Smooth muscle cell (in vitro differentiated cells): ENCODE measurements around the gene PHAX. TPM values are rescaled to one million over a fixed set of nuclear protein-coding genes. Genes with fewer than 3 reads are reported as not detected.

Experiments used
- DNase-seq: peaks from one replicate; lab custom pipeline; 2025; ENCODE audit not compliant: unreplicated experiment; lab: John Stamatoyannopoulos, UW
- H2AFZ ChIP-seq: fragments of 200-600 bp; sonication (generic); 2 replicates; pipeline ENCODE4 v1.6.0; 2016; ENCODE audit warnings: antibody characterized with exemption, low read depth, mild to moderate bottlenecking
- H3F3A ChIP-seq: fragments of 200-600 bp; sonication (generic); 2 replicates; pipeline ENCODE4 v1.6.0; 2017; ENCODE audit warnings: antibody characterized with exemption, low read depth
- H3K27ac ChIP-seq: fragments of 200-600 bp; sonication (generic); 2 replicates; pipeline ENCODE4 v1.5.1; 2016; ENCODE audit warnings: low read depth, mild to moderate bottlenecking
- H3K27me3 ChIP-seq: fragments of 200-600 bp; sonication (generic); 2 replicates; pipeline ENCODE4 v1.6.1; 2016; ENCODE audit warnings: low read depth, mild to moderate bottlenecking
- H3K36me3 ChIP-seq: fragments of 200-600 bp; sonication (generic); 2 replicates; pipeline ENCODE4 v1.5.1; 2016; ENCODE audit warnings: low read depth
- H3K4me1 ChIP-seq: fragments of 200-600 bp; sonication (generic); 2 replicates; pipeline ENCODE4 v1.5.1; 2016; ENCODE audit warnings: low read depth
- H3K4me2 ChIP-seq: fragments of 200-600 bp; sonication (generic); 2 replicates; pipeline ENCODE4 v1.6.0; 2016; ENCODE audit warnings: mild to moderate bottlenecking
- H3K4me3 ChIP-seq: fragments of 200-600 bp; sonication (generic); 2 replicates; pipeline ENCODE4 v1.5.1; 2016; ENCODE audit warnings: mild to moderate bottlenecking
- H3K79me2 ChIP-seq: fragments of 200-600 bp; sonication (generic); 2 replicates; pipeline ENCODE4 v1.6.0; 2016; ENCODE audit warnings: low read depth, mild to moderate bottlenecking
- H3K9ac ChIP-seq: fragments of 200-600 bp; sonication (generic); 2 replicates; pipeline ENCODE4 v1.6.0; 2016; ENCODE audit warnings: low read depth
- H3K9me3 ChIP-seq: fragments of 200-600 bp; sonication (generic); replicated peaks from 2 replicates; pipeline ENCODE4 v1.5.1; 2016; ENCODE audit warnings: low read depth
- H4K20me1 ChIP-seq: fragments of 200-600 bp; sonication (generic); 2 replicates; pipeline ENCODE4 v1.6.0; 2016; ENCODE audit warnings: low read depth
- CTCF ChIP-seq: fragments of 200-600 bp; sonication (generic); IDR thresholded peaks from 2 replicates; pipeline ENCODE4 v1.5.1; 2017; ENCODE audit warnings: borderline replicate concordance, mild to moderate bottlenecking, antibody characterized with exemption; ENCODE audit not compliant: insufficient read depth, poor library complexity, severe bottlenecking
- WGBS: methylation state at CpG from one replicate; pipeline ENCODE4 v1.1.7; 2016; ENCODE audit warnings: low lambda C conversion rate; 5-methylcytosine and 5-hydroxymethylcytosine counted together
- polyA plus RNA-seq: library from polyadenylated mRNA; unstranded; fragments of >200 nt; fragmentation: Nextera tagmentation; extraction: Ambion mirVana; gene quantifications from 2 replicates; pipeline ENCODE4 v1.2.1, GENCODE V29; 2016
- total RNA-seq: library from RNA; depleted of rRNA; stranded (reverse); fragments of >200 nt; gene quantifications from 2 replicates; pipeline ENCODE4 v1.2.3, GENCODE V29; 2014

PHAX gene
- total and polyA plus RNA-seq, 2 experiments from 2014 or later = 34.4 to 45.4 TPM

GRCh38 chr5:126650463-126650862 lies 49.7 kb downstream of the PHAX start:
- Histone ChIP-seq H3F3A (no peaks in the 10 kb centered on the region), H3K27ac (no peak overlapping the region), H3K27me3 (no peaks in the 10 kb centered on the region), H3K36me3 (no peaks in the 10 kb centered on the region), H3K9me3 (peaks cover 2% of the 10 kb centered on the region), H3K79me2 (no peaks in the 10 kb centered on the region), H2AFZ (no peak overlapping the region), H3K4me1 (no peaks in the 10 kb centered on the region), H3K9ac (no peak overlapping the region), H3K4me2 (no peak overlapping the region), H3K4me3 (no peak overlapping the region), H4K20me1 (no peaks in the 10 kb centered on the region)
- no peak for DNase-seq
- TF ChIP-seq CTCF = no peak
- WGBS = 100% methylated on average over 1 of the region's 1 CpG

DNA sequence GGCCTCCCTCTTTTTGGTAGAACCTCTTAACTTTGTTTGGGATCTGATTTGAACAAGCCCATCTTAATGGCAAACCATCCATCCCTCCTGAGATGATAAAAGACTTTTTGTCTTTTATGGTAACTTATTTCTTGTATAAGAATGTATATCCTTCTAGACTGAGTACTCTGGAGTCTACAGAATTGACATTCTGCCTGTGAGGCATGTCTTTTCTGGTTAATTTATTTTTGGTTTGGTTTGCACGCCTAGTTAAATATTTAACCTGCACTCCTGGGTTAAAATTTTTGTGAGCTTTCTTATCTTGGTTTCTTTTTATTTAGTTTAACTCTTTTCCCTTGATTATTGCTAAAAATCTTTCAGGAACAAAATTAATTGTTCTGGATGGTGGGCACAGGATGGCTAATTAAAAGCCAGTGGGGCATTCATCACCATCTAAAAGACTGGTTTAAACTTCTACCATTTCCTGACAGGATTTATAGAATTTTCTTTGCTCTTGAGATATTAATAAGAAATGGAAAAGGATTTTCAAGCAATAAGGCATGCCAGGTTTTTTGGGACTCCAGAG lies 50.3 kb downstream of the PHAX start:
- 88% methylated on average over 1 of the region's 1 CpG for WGBS
- Histone ChIP-seq H3K4me2 (no peak overlapping the region), H3K4me3 (no peak overlapping the region), H3K36me3 (no peaks in the 10 kb centered on the region), H3K27ac (no peak overlapping the region), H3K27me3 (no peaks in the 10 kb centered on the region), H3K4me1 (no peaks in the 10 kb centered on the region), H4K20me1 (no peaks in the 10 kb centered on the region), H3K79me2 (no peaks in the 10 kb centered on the region), H3F3A (no peaks in the 10 kb centered on the region), H3K9ac (no peak overlapping the region), H3K9me3 (no peaks in the 10 kb centered on the region), H2AFZ (no peak overlapping the region)
- DNase-seq = no peak
- TF ChIP-seq CTCF = no peak

DNA sequence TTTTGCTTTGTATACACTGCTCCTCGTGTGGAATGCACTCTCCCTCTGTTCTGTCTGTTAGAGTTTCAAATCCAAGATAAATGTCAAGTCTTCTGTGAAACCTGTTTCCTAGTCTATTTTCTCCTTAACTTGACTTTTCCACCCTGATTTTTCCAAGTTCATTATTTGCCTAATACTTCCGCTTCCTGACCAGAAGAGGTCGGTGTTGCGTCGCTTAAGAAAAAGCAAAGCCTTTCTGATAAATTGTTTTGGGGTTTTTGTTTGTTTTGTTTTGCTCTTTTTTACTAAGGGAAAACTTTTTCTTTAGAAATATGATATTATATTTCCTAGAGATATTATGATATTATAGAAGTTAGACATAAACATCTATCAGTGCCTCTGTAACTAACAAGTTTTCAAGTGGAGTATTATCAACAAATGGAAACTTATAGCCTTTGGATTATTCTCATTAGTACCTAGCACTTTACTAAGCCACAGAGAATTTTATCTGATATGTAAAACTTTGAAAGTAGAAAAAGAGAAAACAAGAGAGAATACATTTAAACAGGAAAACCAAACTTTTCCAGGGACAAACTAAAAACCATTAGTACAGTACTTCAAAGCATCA lies 55.8 kb downstream of the PHAX start:
- Histone ChIP-seq H3K27me3 (no peaks in the 10 kb centered on the region), H2AFZ (no peak overlapping the region), H3K9me3 (no peaks in the 10 kb centered on the region), H3K4me2 (no peak overlapping the region), H3K27ac (no peak overlapping the region), H4K20me1 (no peaks in the 10 kb centered on the region), H3K4me3 (no peak overlapping the region), H3K4me1 (peaks cover 4% of the 10 kb centered on the region), H3K9ac (no peak overlapping the region), H3F3A (no peaks in the 10 kb centered on the region), H3K79me2 (no peaks in the 10 kb centered on the region), H3K36me3 (no peaks in the 10 kb centered on the region)
- TF ChIP-seq CTCF = peak; percentile 93
- under 1% methylated on average over 5 of the region's 5 CpGs for WGBS
- DNase-seq = no peak

- Histone ChIP-seq H3K27me3 (no peaks in the 10 kb centered on the region), H3K27ac (peak overlapping the region; percentile 1), H3K4me3 (no peak overlapping the region), H3K9me3 (no peaks in the 10 kb centered on the region), H3F3A (no peaks in the 10 kb centered on the region), H3K4me1 (peaks cover 4% of the 10 kb centered on the region), H4K20me1 (no peaks in the 10 kb centered on the region), H3K9ac (no peak overlapping the region), H3K4me2 (peak overlapping the region; percentile 65), H3K36me3 (no peaks in the 10 kb centered on the region), H2AFZ (peak overlapping the region; percentile 30), H3K79me2 (no peaks in the 10 kb centered on the region)
- DNase-seq = no peak
- TF ChIP-seq CTCF = no peak
- 19% methylated on average over 5 of the region's 5 CpGs for WGBS
These were observed 57.8 kb downstream of the PHAX start for GRCh38 chr5:126658561-126658960.
